A549 (cell line): ENCODE measurements around the gene OR4C16. TPM values are rescaled to one million over a fixed set of nuclear protein-coding genes. Genes with fewer than 3 reads are reported as not detected.

Experiments used
- ATAC-seq, 2 experiments: fragments of 200-7000 bp in 1 of 2; fragments of >200 bp in 1 of 2; cut with Nextera tagmentation in 1 of 2; cut with Tn5 transposase in 1 of 2; 3 replicates each; pipeline versions ENCODE4 v1.8.0 to v1.9.1; 2018 to 2020; ENCODE audit warnings: mild to moderate bottlenecking in 1 of 2, moderate library complexity in 1 of 2
- CTCF ChIA-PET: fragments of 300-600 bp; sonication (Branson Sonifier 250); formaldehyde crosslinking; extraction: SDS; loops from one replicate; lab custom pipeline; 2021; ENCODE audit warnings: antibody characterized with exemption, inconsistent platforms; lab: Yijun Ruan, JAX
- POLR2A ChIA-PET: fragments of 350-600 bp; formaldehyde crosslinking; extraction: SDS; loops from one replicate; lab custom pipeline; 2021; ENCODE audit warnings: antibody characterized with exemption, inconsistent platforms; lab: Yijun Ruan, JAX
- DNase-seq, 2 experiments: peaks; one replicate each; pipeline versions ENCODE4 v3.0.0 to v3.0.0-alpha.2; 2011 to 2016; ENCODE audit warnings: low read depth in 1 of 2, low spot score in 1 of 2
- FAIRE-seq: peaks from 2 replicates; lab custom pipeline; 2011; peaks lifted over from hg19 to GRCh38; lab: Jason Lieb, UNC
- H3K27ac ChIP-seq, 2 experiments: fragments of >200 bp; sonication (Bioruptor Twin); formaldehyde crosslinking; 3 replicates each; pipeline ENCODE4 v1.5.1; 2016 to 2017
- H3K4me1 ChIP-seq: fragments of >200 bp; sonication (Bioruptor Twin); formaldehyde crosslinking; 3 replicates; pipeline ENCODE4 v1.6.1; 2016
- H3K4me2 ChIP-seq: fragments of >200 bp; sonication (Bioruptor Twin); formaldehyde crosslinking; 3 replicates; pipeline ENCODE4 v1.6.1; 2016
- H3K4me3 ChIP-seq: fragments of >200 bp; sonication (Bioruptor Twin); formaldehyde crosslinking; 3 replicates; pipeline ENCODE4 v1.5.1; 2016
- H3K9me3 ChIP-seq: fragments of >200 bp; sonication (Bioruptor Twin); formaldehyde crosslinking; 3 replicates; pipeline ENCODE4 v1.6.1; 2016
- CHD2 ChIP-seq: fragments of 150-350 bp; IDR thresholded peaks from 2 replicates; pipeline ENCODE4 v1.6.1; 2014; ENCODE audit warnings: low read length; ENCODE audit not compliant: partially characterized antibody
- EHMT2 ChIP-seq: fragments of 200-600 bp; sonication (generic); IDR thresholded peaks from 2 replicates; pipeline ENCODE4 v1.6.1; 2016; ENCODE audit warnings: antibody characterized with exemption, low read depth, mild to moderate bottlenecking, moderate library complexity
- EP300 ChIP-seq, 2 experiments: fragments of >200 bp; sonication (Bioruptor Twin); formaldehyde crosslinking; IDR thresholded peaks; 2 replicates in 1 of 2; 3 replicates in 1 of 2; pipeline ENCODE4 v1.6.1; 2016 to 2017
- ESRRA ChIP-seq: fragments of 150-350 bp; IDR thresholded peaks from 2 replicates; pipeline ENCODE4 v1.6.1; 2014; ENCODE audit warnings: mild to moderate bottlenecking, low read length, borderline replicate concordance
- FOSB ChIP-seq: fragments of 250-450 bp; sonication (Bioruptor Pico); IDR thresholded peaks from 2 replicates; pipeline ENCODE4 v1.5.0; 2020; ENCODE audit warnings: mild to moderate bottlenecking, moderate library complexity
- FOXS1 ChIP-seq: fragments of 250-450 bp; sonication (Bioruptor Pico); IDR thresholded peaks from 2 replicates; pipeline ENCODE4 v1.5.0; 2020; ENCODE audit warnings: mild to moderate bottlenecking, moderate library complexity
- HDAC2 ChIP-seq: fragments of 200-600 bp; sonication (generic); IDR thresholded peaks from 2 replicates; pipeline ENCODE4 v1.6.1; 2016
- KDM1A ChIP-seq: fragments of 200-600 bp; sonication (generic); IDR thresholded peaks from 2 replicates; pipeline ENCODE4 v1.6.1; 2016; ENCODE audit warnings: low read depth, mild to moderate bottlenecking
- KDM5A ChIP-seq: fragments of 200-600 bp; sonication (generic); IDR thresholded peaks from 2 replicates; pipeline ENCODE4 v1.6.1; 2016; ENCODE audit warnings: antibody characterized with exemption, mild to moderate bottlenecking
- POLR2A ChIP-seq: IDR thresholded peaks from 2 replicates; pipeline ENCODE4 v1.6.1; 2012; ENCODE audit warnings: mild to moderate bottlenecking, low read length
- POLR2AphosphoS2 ChIP-seq: conservative IDR thresholded peaks from 2 replicates; pipeline ENCODE4 v1.6.1; 2012; ENCODE audit warnings: low read length, improper control_type of control experiment, inconsistent platforms
- RAD21 ChIP-seq, 2 experiments: fragments of >200 bp in 1 of 2; sonication (Bioruptor Twin) in 1 of 2; formaldehyde crosslinking in 1 of 2; IDR thresholded peaks in 1 of 2; conservative IDR thresholded peaks in 1 of 2; 2 replicates in 1 of 2; 3 replicates in 1 of 2; pipeline ENCODE4 v1.6.1; 2012 to 2018; ENCODE audit warnings: inconsistent platforms in 1 of 2
- RARB ChIP-seq: fragments of 250-450 bp; sonication (Bioruptor Pico); IDR thresholded peaks from 2 replicates; pipeline ENCODE4 v1.8.0; 2021; ENCODE audit warnings: mild to moderate bottlenecking, moderate library complexity
- RFX5 ChIP-seq: fragments of 450-650 bp; IDR thresholded peaks from 2 replicates; pipeline ENCODE4 v1.7.1; 2014; ENCODE audit warnings: antibody characterized with exemption, mild to moderate bottlenecking, moderate library complexity
- SMC3 ChIP-seq: fragments of >200 bp; sonication (Bioruptor Twin); formaldehyde crosslinking; IDR thresholded peaks from 3 replicates; pipeline ENCODE4 v1.6.1; 2018; ENCODE audit warnings: inconsistent platforms
- SREBF2 ChIP-seq: fragments of 450-650 bp; IDR thresholded peaks from 2 replicates; pipeline ENCODE4 v1.6.1; 2014; ENCODE audit warnings: mild to moderate bottlenecking, moderate library complexity
- TFCP2L1 ChIP-seq: fragments of 250-450 bp; sonication (Bioruptor Pico); IDR thresholded peaks from 2 replicates; pipeline ENCODE4 v1.5.0; 2021; ENCODE audit warnings: mild to moderate bottlenecking
- TP53 ChIP-seq: fragments of 250-450 bp; sonication (Bioruptor Pico); IDR thresholded peaks from 2 replicates; pipeline ENCODE4 v1.5.0; 2021; ENCODE audit warnings: mild to moderate bottlenecking, moderate library complexity
- WGBS: methylation state at CpG from one replicate; pipeline ENCODE4 v1.1.6; 2017; ENCODE audit errors: missing lambda C conversion rate; 5-methylcytosine and 5-hydroxymethylcytosine counted together
- polyA minus RNA-seq: library from RNA; depleted of rRNA, polyadenylated mRNA; stranded (reverse); fragments of >200 nt; gene quantifications from 2 replicates; pipeline ENCODE4 v1.2.3, GENCODE V29; 2011; rRNA and poly(A)+ RNA removed
- polyA plus RNA-seq, 4 experiments: library from polyadenylated mRNA; depleted of rRNA in 3 of 4; stranded (reverse); fragments of >200 nt; fragmentation: RNase III in 1 of 4; extraction: RNeasy Plus Mini Kit Qiagen cat#74134 plus additional on column Dnase treatment in 1 of 4; gene quantifications; 2 replicates in 3 of 4; 3 replicates in 1 of 4; pipeline ENCODE4 v1.2.3, GENCODE V29; 2011 to 2017
- TF ChIP-seq, protein P1 (sequence below): fragments of >200 bp; sonication (Bioruptor Twin); formaldehyde crosslinking; IDR thresholded peaks from 2 replicates; pipeline ENCODE4 v1.6.1; 2016
- TF ChIP-seq, protein P2 (sequence below): IDR thresholded peaks from 2 replicates; pipeline ENCODE4 v1.6.1; 2012; ENCODE audit warnings: low read depth, borderline replicate concordance
- TF ChIP-seq, protein P3 (sequence below): fragments of 250-450 bp; sonication (Bioruptor Pico); IDR thresholded peaks from 2 replicates; pipeline ENCODE4 v1.5.0; 2021; ENCODE audit warnings: mild to moderate bottlenecking, moderate library complexity, borderline replicate concordance
- TF ChIP-seq, protein P4 (sequence below): fragments of 250-450 bp; sonication (Bioruptor Pico); IDR thresholded peaks from 2 replicates; pipeline ENCODE4 v1.5.0; 2020; ENCODE audit warnings: low read depth, mild to moderate bottlenecking, moderate library complexity

OR4C16 gene, protein sequence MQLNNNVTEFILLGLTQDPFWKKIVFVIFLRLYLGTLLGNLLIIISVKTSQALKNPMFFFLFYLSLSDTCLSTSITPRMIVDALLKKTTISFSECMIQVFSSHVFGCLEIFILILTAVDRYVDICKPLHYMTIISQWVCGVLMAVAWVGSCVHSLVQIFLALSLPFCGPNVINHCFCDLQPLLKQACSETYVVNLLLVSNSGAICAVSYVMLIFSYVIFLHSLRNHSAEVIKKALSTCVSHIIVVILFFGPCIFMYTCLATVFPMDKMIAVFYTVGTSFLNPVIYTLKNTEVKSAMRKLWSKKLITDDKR
- polyA plus RNA-seq (2011; rRNA removed) (not detected in 2 replicates), polyA plus RNA-seq (2017; fragmentation: RNase III; extraction: RNeasy Plus Mini Kit Qiagen cat#74134 plus additional on column Dnase treatment) (not detected in 3 replicates), polyA minus RNA-seq (not detected in 2 replicates)
- polyA plus RNA-seq (2012; cell fraction: cytosol; rRNA removed): not detected in 2 replicates
- not detected in 2 replicates for polyA plus RNA-seq (2012; cell fraction: nucleus; rRNA removed)

DNA sequence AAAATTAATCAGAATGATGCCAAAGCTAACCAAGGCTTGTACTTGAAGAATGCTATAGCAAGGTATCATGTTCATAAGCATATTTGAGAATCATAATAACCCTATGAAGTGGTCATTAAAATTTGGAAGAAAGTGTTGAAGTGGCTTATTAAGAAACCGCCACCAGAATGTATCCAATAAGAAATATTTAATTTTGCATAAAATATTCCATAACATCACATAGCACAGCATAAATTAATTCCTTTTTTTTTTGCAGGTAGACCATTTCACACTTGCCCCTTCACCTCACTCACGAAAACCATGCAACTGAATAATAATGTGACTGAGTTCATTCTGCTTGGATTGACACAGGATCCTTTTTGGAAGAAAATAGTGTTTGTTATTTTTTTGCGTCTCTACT is at the start of gene OR4C16:
OR4C16 (plus strand) TSS at position 301 of the 400 bp plus-strand sequence; CDS start at position 301, 0 bp downstream.
- no peaks in the 10 kb centered on the region for H3K4me1 ChIP-seq
- no peaks in the 10 kb centered on the region for H3K9me3 ChIP-seq
- CTCF ChIA-PET: no interaction called here
- H3K27ac ChIP-seq: no peak within 1 kb of the TSS
- no peak within 1 kb of the TSS for H3K4me2 ChIP-seq
- 31% methylated on average over 3 of the region's 3 CpGs for WGBS
- no peak for FAIRE-seq
- no peak for ATAC-seq
- POLR2A ChIA-PET: no interaction called here
- H3K4me3 ChIP-seq: no peak within 1 kb of the TSS
- TF ChIP-seq KDM1A: no peak
- no peak for TF ChIP-seq FOSB (CRISPR knock-in tag)
- no peak for TF ChIP-seq ESRRA
- TF ChIP-seq, protein P1, sequence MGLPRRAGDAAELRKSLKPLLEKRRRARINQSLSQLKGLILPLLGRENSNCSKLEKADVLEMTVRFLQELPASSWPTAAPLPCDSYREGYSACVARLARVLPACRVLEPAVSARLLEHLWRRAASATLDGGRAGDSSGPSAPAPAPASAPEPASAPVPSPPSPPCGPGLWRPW: no peak
- TF ChIP-seq RAD21 (conservative IDR thresholded peaks at IDR 0.05 in 1 of 2, IDR thresholded peaks at IDR 0.05 in 1 of 2): no peak
- DNase-seq: no peak

DNA sequence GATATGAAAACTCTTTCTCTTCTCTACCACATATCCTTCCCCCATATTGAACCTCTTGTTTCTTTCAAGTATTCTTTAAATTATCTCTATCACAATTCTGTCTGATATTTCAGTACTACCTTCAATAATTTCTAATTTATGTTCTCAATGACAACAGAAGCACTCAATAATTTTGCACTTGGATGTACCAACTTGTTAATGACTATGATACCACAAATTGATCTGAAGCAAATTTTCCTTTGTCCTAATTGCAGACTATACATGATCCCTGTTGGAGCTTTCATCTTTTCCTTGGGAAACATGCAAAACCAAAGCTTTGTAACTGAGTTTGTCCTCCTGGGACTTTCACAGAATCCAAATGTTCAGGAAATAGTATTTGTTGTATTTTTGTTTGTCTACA is 17.8 kb upstream of the OR4C16 start, which contains the start of gene OR4C15:
OR4C15 (plus strand) TSS at position 301 of the 400 bp plus-strand sequence; CDS start at position 301, 0 bp downstream.
- H3K4me2 ChIP-seq: no peak within 1 kb of the TSS
- ChIA-PET CTCF (no interaction called here), POLR2A (no interaction called here)
- no peaks in the 10 kb centered on the region for H3K9me3 ChIP-seq
- TF ChIP-seq EHMT2 (no peak), TP53 (CRISPR knock-in tag) (no peak), POLR2AphosphoS2 (no peak), ESRRA (no peak)
- TF ChIP-seq, protein P2, sequence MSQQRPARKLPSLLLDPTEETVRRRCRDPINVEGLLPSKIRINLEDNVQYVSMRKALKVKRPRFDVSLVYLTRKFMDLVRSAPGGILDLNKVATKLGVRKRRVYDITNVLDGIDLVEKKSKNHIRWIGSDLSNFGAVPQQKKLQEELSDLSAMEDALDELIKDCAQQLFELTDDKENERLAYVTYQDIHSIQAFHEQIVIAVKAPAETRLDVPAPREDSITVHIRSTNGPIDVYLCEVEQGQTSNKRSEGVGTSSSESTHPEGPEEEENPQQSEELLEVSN: no peak
- ATAC-seq (no peak), FAIRE-seq (no peak), DNase-seq (no peak)
- no peak within 1 kb of the TSS for H3K4me3 ChIP-seq
- H3K27ac ChIP-seq: no peak within 1 kb of the TSS
- H3K4me1 ChIP-seq: no peaks in the 10 kb centered on the region

DNA sequence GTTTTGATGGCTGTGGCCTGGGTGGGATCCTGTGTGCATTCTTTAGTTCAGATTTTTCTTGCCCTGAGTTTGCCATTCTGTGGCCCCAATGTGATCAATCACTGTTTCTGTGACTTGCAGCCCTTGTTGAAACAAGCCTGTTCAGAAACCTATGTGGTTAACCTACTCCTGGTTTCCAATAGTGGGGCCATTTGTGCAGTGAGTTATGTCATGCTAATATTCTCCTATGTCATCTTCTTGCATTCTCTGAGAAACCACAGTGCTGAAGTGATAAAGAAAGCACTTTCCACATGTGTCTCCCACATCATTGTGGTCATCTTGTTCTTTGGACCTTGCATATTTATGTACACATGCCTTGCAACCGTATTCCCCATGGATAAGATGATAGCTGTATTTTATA is 620 bp downstream of the OR4C16 start:
- POLR2A ChIA-PET: no interaction called here
- Histone ChIP-seq H3K9me3 (no peaks in the 10 kb centered on the region), H3K4me1 (no peaks in the 10 kb centered on the region), H3K27ac (no peak overlapping the region), H3K4me3 (no peak overlapping the region), H3K4me2 (no peak overlapping the region)
- DNase-seq: no peak
- WGBS: 0% methylated on average over 1 of the region's 1 CpG
- FAIRE-seq: no peak
- CTCF ChIA-PET: no interaction called here
- TF ChIP-seq POLR2A: no peak
- no peak for TF ChIP-seq KDM5A
- TF ChIP-seq, protein P3, sequence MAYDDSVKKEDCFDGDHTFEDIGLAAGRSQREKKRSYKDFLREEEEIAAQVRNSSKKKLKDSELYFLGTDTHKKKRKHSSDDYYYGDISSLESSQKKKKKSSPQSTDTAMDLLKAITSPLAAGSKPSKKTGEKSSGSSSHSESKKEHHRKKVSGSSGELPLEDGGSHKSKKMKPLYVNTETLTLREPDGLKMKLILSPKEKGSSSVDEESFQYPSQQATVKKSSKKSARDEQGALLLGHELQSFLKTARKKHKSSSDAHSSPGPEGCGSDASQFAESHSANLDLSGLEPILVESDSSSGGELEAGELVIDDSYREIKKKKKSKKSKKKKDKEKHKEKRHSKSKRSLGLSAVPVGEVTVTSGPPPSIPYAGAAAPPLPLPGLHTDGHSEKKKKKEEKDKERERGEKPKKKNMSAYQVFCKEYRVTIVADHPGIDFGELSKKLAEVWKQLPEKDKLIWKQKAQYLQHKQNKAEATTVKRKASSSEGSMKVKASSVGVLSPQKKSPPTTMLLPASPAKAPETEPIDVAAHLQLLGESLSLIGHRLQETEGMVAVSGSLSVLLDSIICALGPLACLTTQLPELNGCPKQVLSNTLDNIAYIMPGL (CRISPR knock-in tag): no peak
- TF ChIP-seq CHD2: no peak
- no peak for TF ChIP-seq SMC3
- no peak for TF ChIP-seq FOXS1 (CRISPR knock-in tag)
- TF ChIP-seq RFX5: no peak
- no peak for TF ChIP-seq RARB
- no peak for TF ChIP-seq SREBF2
- TF ChIP-seq POLR2AphosphoS2: no peak
- TF ChIP-seq, protein P4, sequence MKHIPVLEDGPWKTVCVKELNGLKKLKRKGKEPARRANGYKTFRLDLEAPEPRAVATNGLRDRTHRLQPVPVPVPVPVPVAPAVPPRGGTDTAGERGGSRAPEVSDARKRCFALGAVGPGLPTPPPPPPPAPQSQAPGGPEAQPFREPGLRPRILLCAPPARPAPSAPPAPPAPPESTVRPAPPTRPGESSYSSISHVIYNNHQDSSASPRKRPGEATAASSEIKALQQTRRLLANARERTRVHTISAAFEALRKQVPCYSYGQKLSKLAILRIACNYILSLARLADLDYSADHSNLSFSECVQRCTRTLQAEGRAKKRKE (CRISPR knock-in tag): no peak
- no peak for TF ChIP-seq TFCP2L1
- no peak for TF ChIP-seq EP300 (IDR thresholded peaks at IDR 0.05)
- TF ChIP-seq HDAC2: no peak
- TF ChIP-seq TP53 (CRISPR knock-in tag): no peak
- TF ChIP-seq ESRRA: no peak
- no peak for ATAC-seq
